ENCODE results near the gene MAN1C1. TPM values are rescaled to one million over a fixed set of nuclear protein-coding genes. Genes with fewer than 3 reads are reported as not detected.

Gene MAN1C1
- total and polyA plus RNA-seq, 9 of the 15 experiments (the other 6 are each of a cell fraction or from before 2014, with no cell fraction given) = 0.04 to 0.44 (median 0.10) TPM; not detected in 3

- TF ChIP-seq ZNF212 (CRISPR knock-in tag; IDR thresholded peaks at IDR 0.05) (no peak), ZNF239 (CRISPR knock-in tag; IDR thresholded peaks at IDR 0.05) (no peak; the same call in 1 of the 2 replicates), ESRRA (IDR thresholded peaks at IDR 0.05; ENCODE audit: borderline replicate concordance, low read depth) (peak; percentile 99), TCF7 (IDR thresholded peaks at IDR 0.05; ENCODE audit: borderline replicate concordance) (peak; percentile 20; the same call in 1 of the 2 replicates), PURB (CRISPR knock-in tag; IDR thresholded peaks at IDR 0.05; ENCODE audit: low read depth) (no peak), BRD9 (IDR thresholded peaks at IDR 0.05; ENCODE audit: low read depth, partially characterized antibody) (no peak), GTF2F1 (IDR thresholded peaks at IDR 0.05; ENCODE audit: low read depth, low read length) (0 out of 2 replicates have a peak, but pooled peaks have one; percentile 13), ZBTB33 (CRISPR knock-in tag; IDR thresholded peaks at IDR 0.05) (no peak), RB1 (IDR thresholded peaks at IDR 0.05; ENCODE audit: low read depth) (peak; percentile 46), DNMT1 (IDR thresholded peaks at IDR 0.05) (no peak), POLR2AphosphoS2 (IDR thresholded peaks at IDR 0.05; ENCODE audit: low read length) (no peak), ETS2 (tag; IDR thresholded peaks at IDR 0.05; ENCODE audit: borderline replicate concordance, poor library complexity, severe bottlenecking) (no peak), TGIF2 (CRISPR knock-in tag; IDR thresholded peaks at IDR 0.05) (no peak), GTF2A2 (tag; IDR thresholded peaks at IDR 0.05) (no peak), EP300 (IDR thresholded peaks at IDR 0.05; ENCODE audit: low read length) (peak; percentile 45; the same call in 1 of the 2 replicates), NCOA1 (IDR thresholded peaks at IDR 0.05; ENCODE audit: low read depth) (no peak), LCOR (CRISPR knock-in tag; IDR thresholded peaks at IDR 0.05) (peak; percentile 49; the same call in 1 of the 2 replicates), EGR1 (conservative IDR thresholded peaks at IDR 0.05) (peak; percentile 93), POLR3G (IDR thresholded peaks at IDR 0.05; ENCODE audit: extremely low read depth, insufficient read length, insufficient replicate concordance) (no peak), HIVEP1 (CRISPR knock-in tag; IDR thresholded peaks at IDR 0.05) (no peak), CHD1 (IDR thresholded peaks at IDR 0.05; ENCODE audit: low read length) (peak; percentile 73)
Observed at GRCh38 chr1:25819491-25820246, 203.1 kb downstream of the MAN1C1 start, which contains the start of gene MTFR1L (continued).
